WTC11 (cell line): ENCODE results near the gene TNS2. TPM values are rescaled to one million over a fixed set of nuclear protein-coding genes. Genes with fewer than 3 reads are reported as not detected.

Source experiments
- ATAC-seq: fragments of 200-7000 bp; cut with Tn5 transposase; 2 replicates; pipeline ENCODE4 v1.10.0; 2021; ENCODE audit warnings: mild to moderate bottlenecking, moderate library complexity
- CTCF ChIA-PET: fragments of 300-600 bp; sonication (Branson Sonifier 250); formaldehyde crosslinking; loops from one replicate; lab custom pipeline; 2021; ENCODE audit warnings: antibody characterized with exemption; lab: Charles Lee
- POLR2A ChIA-PET: fragments of 350-600 bp; sonication (Branson Sonifier 250); formaldehyde crosslinking; loops from one replicate; lab custom pipeline; 2021; ENCODE audit warnings: antibody characterized with exemption; lab: Charles Lee
- DNase-seq: peaks from one replicate; pipeline ENCODE4 v3.0.0; 2021; ENCODE audit warnings: low spot score
- H3K27ac Mint-ChIP-seq: 2 replicates; pipeline ENCODE4 v1.8.0; 2021; ENCODE audit warnings: mixed read lengths
- H3K27me3 Mint-ChIP-seq: 2 replicates; pipeline ENCODE4 v1.8.0; 2021; ENCODE audit warnings: low read depth, mild to moderate bottlenecking, moderate library complexity, mixed read lengths
- H3K36me3 Mint-ChIP-seq: 2 replicates; pipeline ENCODE4 v1.8.0; 2021; ENCODE audit warnings: mixed read lengths
- H3K4me1 Mint-ChIP-seq: 2 replicates; pipeline ENCODE4 v1.8.0; 2022; ENCODE audit warnings: mixed read lengths
- H3K4me3 Mint-ChIP-seq: 2 replicates; pipeline ENCODE4 v1.8.0; 2021; ENCODE audit warnings: mild to moderate bottlenecking, moderate library complexity, mixed read lengths
- H3K9me3 Mint-ChIP-seq: 2 replicates; pipeline ENCODE4 v1.8.0; 2021; ENCODE audit warnings: mixed read lengths
- ELF4 ChIP-seq: sonication (generic); formaldehyde crosslinking; IDR thresholded peaks from 2 replicates; pipeline ENCODE4 v1.8.1; 2022; ENCODE audit warnings: low read depth, mild to moderate bottlenecking, moderate library complexity, missing genetic modification reagents
- EMX1 ChIP-seq: fragments of 250-450 bp; sonication (Bioruptor Pico); IDR thresholded peaks from 2 replicates; pipeline ENCODE4 v1.8.0; 2021; ENCODE audit warnings: mild to moderate bottlenecking
- FOXK1 ChIP-seq: sonication (generic); formaldehyde crosslinking; IDR thresholded peaks from 2 replicates; pipeline ENCODE4 v1.8.0; 2022; ENCODE audit warnings: mild to moderate bottlenecking, moderate library complexity, missing genetic modification reagents
- GABPB1 ChIP-seq: sonication (generic); formaldehyde crosslinking; IDR thresholded peaks from 2 replicates; pipeline ENCODE4 v1.8.1; 2023; ENCODE audit warnings: mild to moderate bottlenecking, missing genetic modification reagents
- HMGA2 ChIP-seq: fragments of 250-450 bp; sonication (Bioruptor Pico); IDR thresholded peaks from 2 replicates; pipeline ENCODE4 v1.4.0; 2021; ENCODE audit warnings: mild to moderate bottlenecking, moderate library complexity
- MYBL2 ChIP-seq: sonication (generic); formaldehyde crosslinking; IDR thresholded peaks from 2 replicates; pipeline ENCODE4 v1.8.1; 2023; ENCODE audit warnings: mild to moderate bottlenecking, moderate library complexity, missing genetic modification reagents
- NFYB ChIP-seq: sonication (generic); formaldehyde crosslinking; conservative IDR thresholded peaks from 2 replicates; pipeline ENCODE4 v1.8.0; 2022; ENCODE audit warnings: low read depth, missing genetic modification reagents
- NR1H2 ChIP-seq: sonication (generic); formaldehyde crosslinking; IDR thresholded peaks from 2 replicates; pipeline ENCODE4 v1.9.0; 2021; ENCODE audit warnings: mild to moderate bottlenecking, moderate library complexity, missing genetic modification reagents
- OVOL2 ChIP-seq: fragments of 250-450 bp; sonication (Bioruptor Pico); IDR thresholded peaks from 2 replicates; pipeline ENCODE4 v1.9.0; 2021; ENCODE audit warnings: mild to moderate bottlenecking, borderline replicate concordance
- PRRX2 ChIP-seq: fragments of 250-450 bp; sonication (Bioruptor Pico); IDR thresholded peaks from 2 replicates; pipeline ENCODE4 v1.8.0; 2021; ENCODE audit warnings: mild to moderate bottlenecking
- ZNF219 ChIP-seq: sonication (generic); formaldehyde crosslinking; IDR thresholded peaks from 2 replicates; pipeline ENCODE4 v1.8.0; 2023; ENCODE audit warnings: missing genetic modification reagents, mild to moderate bottlenecking, borderline replicate concordance
- ZNF232 ChIP-seq: sonication (generic); formaldehyde crosslinking; IDR thresholded peaks from 2 replicates; pipeline ENCODE4 v1.8.0; 2022; ENCODE audit warnings: mild to moderate bottlenecking, missing genetic modification reagents
- ZNF317 ChIP-seq: sonication (generic); formaldehyde crosslinking; IDR thresholded peaks from 2 replicates; pipeline ENCODE4 v1.8.1; 2023; ENCODE audit warnings: low read depth, mild to moderate bottlenecking, moderate library complexity, missing genetic modification reagents, borderline replicate concordance
- ZNF396 ChIP-seq: fragments of 250-450 bp; sonication (Bioruptor Pico); IDR thresholded peaks from 2 replicates; pipeline ENCODE4 v1.8.0; 2021; ENCODE audit warnings: mild to moderate bottlenecking, moderate library complexity, borderline replicate concordance
- ZNF423 ChIP-seq: fragments of 250-450 bp; sonication (Bioruptor Pico); IDR thresholded peaks from 2 replicates; pipeline ENCODE4 v2.1.2; 2022; ENCODE audit warnings: mild to moderate bottlenecking, moderate library complexity
- total RNA-seq: library from RNA; stranded (reverse); gene quantifications from 3 replicates; pipeline ENCODE4 v1.2.3, GENCODE V29; 2021
- TF ChIP-seq, protein P1 (sequence below): sonication (generic); formaldehyde crosslinking; conservative IDR thresholded peaks from 2 replicates; pipeline ENCODE4 v1.8.1; 2022; ENCODE audit warnings: mild to moderate bottlenecking, missing genetic modification reagents
- TF ChIP-seq, protein P2 (sequence below): sonication (generic); formaldehyde crosslinking; IDR thresholded peaks from 2 replicates; pipeline ENCODE4 v1.8.1; 2023; ENCODE audit warnings: mild to moderate bottlenecking, missing genetic modification reagents, borderline replicate concordance
- TF ChIP-seq, protein P3 (sequence below): sonication (generic); formaldehyde crosslinking; IDR thresholded peaks from 2 replicates; pipeline ENCODE4 v1.8.1; 2023; ENCODE audit warnings: mild to moderate bottlenecking, missing genetic modification reagents, moderate library complexity
- TF ChIP-seq, protein P4 (sequence below): fragments of 250-450 bp; sonication (Bioruptor Pico); IDR thresholded peaks from 2 replicates; pipeline ENCODE4 v1.9.0; 2021; ENCODE audit warnings: mild to moderate bottlenecking

TNS2 gene
- total RNA-seq, 1 experiment from 2014 or later = 7.7 TPM

DNA sequence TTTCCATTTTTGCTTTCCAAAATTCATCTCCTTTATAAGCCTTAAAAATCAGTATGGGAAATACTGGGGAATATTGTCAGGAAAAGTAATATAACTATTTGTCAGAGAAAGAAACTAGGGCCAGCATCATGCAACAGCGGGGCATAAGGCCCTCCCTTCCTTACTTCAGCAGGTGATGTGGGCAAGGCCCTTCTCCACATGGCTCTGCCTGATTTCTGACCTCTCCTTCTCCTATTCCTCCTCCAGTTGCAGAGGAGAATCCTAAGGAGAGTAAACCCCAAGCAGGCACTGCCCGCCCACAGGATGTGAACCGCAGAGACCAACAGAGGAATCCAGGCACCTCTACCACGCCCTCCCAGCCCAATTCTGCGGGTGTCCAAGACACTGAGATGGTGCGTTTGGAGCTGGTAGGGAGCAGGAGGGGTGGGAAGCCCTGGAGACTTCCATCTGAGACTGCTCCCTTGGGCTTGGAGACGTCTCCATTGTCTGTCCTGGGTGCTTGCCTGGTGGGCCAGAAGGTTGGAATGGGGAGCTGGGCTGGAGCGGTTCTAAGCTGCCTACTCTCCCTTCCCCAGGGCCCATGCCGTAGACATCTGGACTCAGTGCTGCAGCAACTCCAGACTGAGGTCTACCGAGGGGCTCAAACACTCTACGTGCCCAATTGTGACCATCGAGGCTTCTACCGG lies 50.7 kb downstream of the TNS2 start:
- no peak overlapping the region for H3K27ac Mint-ChIP-seq
- H3K9me3 Mint-ChIP-seq = no peaks in the 10 kb centered on the region
- TF ChIP-seq, protein P1, sequence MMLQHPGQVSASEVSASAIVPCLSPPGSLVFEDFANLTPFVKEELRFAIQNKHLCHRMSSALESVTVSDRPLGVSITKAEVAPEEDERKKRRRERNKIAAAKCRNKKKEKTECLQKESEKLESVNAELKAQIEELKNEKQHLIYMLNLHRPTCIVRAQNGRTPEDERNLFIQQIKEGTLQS = no peak
- TF ChIP-seq MYBL2 (CRISPR knock-in tag) = no peak
- TF ChIP-seq ZNF232 (CRISPR knock-in tag) = no peak
- no peak for TF ChIP-seq ZNF423 (CRISPR knock-in tag)
- TF ChIP-seq, protein P2, sequence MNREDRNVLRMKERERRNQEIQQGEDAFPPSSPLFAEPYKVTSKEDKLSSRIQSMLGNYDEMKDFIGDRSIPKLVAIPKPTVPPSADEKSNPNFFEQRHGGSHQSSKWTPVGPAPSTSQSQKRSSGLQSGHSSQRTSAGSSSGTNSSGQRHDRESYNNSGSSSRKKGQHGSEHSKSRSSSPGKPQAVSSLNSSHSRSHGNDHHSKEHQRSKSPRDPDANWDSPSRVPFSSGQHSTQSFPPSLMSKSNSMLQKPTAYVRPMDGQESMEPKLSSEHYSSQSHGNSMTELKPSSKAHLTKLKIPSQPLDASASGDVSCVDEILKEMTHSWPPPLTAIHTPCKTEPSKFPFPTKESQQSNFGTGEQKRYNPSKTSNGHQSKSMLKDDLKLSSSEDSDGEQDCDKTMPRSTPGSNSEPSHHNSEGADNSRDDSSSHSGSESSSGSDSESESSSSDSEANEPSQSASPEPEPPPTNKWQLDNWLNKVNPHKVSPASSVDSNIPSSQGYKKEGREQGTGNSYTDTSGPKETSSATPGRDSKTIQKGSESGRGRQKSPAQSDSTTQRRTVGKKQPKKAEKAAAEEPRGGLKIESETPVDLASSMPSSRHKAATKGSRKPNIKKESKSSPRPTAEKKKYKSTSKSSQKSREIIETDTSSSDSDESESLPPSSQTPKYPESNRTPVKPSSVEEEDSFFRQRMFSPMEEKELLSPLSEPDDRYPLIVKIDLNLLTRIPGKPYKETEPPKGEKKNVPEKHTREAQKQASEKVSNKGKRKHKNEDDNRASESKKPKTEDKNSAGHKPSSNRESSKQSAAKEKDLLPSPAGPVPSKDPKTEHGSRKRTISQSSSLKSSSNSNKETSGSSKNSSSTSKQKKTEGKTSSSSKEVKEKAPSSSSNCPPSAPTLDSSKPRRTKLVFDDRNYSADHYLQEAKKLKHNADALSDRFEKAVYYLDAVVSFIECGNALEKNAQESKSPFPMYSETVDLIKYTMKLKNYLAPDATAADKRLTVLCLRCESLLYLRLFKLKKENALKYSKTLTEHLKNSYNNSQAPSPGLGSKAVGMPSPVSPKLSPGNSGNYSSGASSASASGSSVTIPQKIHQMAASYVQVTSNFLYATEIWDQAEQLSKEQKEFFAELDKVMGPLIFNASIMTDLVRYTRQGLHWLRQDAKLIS (CRISPR knock-in tag) = no peak
- TF ChIP-seq, protein P3, sequence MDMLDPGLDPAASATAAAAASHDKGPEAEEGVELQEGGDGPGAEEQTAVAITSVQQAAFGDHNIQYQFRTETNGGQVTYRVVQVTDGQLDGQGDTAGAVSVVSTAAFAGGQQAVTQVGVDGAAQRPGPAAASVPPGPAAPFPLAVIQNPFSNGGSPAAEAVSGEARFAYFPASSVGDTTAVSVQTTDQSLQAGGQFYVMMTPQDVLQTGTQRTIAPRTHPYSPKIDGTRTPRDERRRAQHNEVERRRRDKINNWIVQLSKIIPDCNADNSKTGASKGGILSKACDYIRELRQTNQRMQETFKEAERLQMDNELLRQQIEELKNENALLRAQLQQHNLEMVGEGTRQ = no peak
- TF ChIP-seq ELF4 = no peak
- TF ChIP-seq EMX1 (CRISPR knock-in tag) = no peak
- TF ChIP-seq ZNF317 (CRISPR knock-in tag) = no peak
- TF ChIP-seq ZNF396 = no peak
- no peak for TF ChIP-seq OVOL2
- no peak for TF ChIP-seq FOXK1 (CRISPR knock-in tag)
- TF ChIP-seq ZNF219 (CRISPR knock-in tag) = no peak
- ChIA-PET CTCF (interaction anchor here (0.6 to 14.6 kb wide), 16 partner anchors 15 to 173 kb away, joined by 3 to 474 read pairs (median 14); partner anchors contain the start of genes SPRYD3 and TNS2), POLR2A (no interaction called here)
- no peak for ATAC-seq
- DNase-seq = no peak
- H3K4me3 Mint-ChIP-seq = no peak overlapping the region
- no peaks in the 10 kb centered on the region for H3K36me3 Mint-ChIP-seq
- peaks cover 45% of the 10 kb centered on the region for H3K27me3 Mint-ChIP-seq
- peaks cover 26% of the 10 kb centered on the region for H3K4me1 Mint-ChIP-seq

DNA sequence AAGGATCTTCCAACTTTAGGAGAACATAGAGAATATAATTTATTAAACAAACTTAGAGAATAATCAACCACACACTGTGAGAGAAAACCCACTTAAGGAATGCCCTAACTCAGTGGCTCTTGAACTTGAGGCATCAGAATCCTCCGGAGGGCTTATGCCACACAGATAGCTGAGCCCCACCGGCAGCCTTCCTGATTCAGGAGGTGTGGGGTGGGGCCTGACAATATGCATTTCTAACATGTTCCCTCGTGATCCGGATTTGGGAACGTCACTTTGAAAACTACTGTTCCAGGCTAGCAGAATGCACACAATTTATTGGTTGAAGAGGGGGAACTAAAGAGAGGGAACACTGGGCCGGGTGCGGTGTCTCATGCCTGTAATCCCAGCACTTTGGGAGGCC lies 51.4 kb downstream of the TNS2 start:
- peaks cover 22% of the 10 kb centered on the region for H3K4me1 Mint-ChIP-seq
- H3K27ac Mint-ChIP-seq = no peak overlapping the region
- CTCF ChIA-PET = interaction anchor here (0.8 to 14.6 kb wide), 7 partner anchors 7 to 96 kb away, joined by 3 to 474 read pairs (median 12); partner anchors contain the start of gene SPRYD3
- ATAC-seq = no peak
- POLR2A ChIA-PET = no interaction called here
- no peaks in the 10 kb centered on the region for H3K9me3 Mint-ChIP-seq
- H3K4me3 Mint-ChIP-seq = no peak overlapping the region
- no peaks in the 10 kb centered on the region for H3K36me3 Mint-ChIP-seq
- peaks cover 43% of the 10 kb centered on the region for H3K27me3 Mint-ChIP-seq
- DNase-seq = no peak
- TF ChIP-seq NFYB = no peak
- no peak for TF ChIP-seq NR1H2 (CRISPR knock-in tag)
- TF ChIP-seq, protein P4, sequence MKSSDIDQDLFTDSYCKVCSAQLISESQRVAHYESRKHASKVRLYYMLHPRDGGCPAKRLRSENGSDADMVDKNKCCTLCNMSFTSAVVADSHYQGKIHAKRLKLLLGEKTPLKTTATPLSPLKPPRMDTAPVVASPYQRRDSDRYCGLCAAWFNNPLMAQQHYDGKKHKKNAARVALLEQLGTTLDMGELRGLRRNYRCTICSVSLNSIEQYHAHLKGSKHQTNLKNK (CRISPR knock-in tag) = no peak
- TF ChIP-seq HMGA2 = no peak
- TF ChIP-seq, protein P2 (CRISPR knock-in tag) = no peak
- TF ChIP-seq ELF4 = no peak
- no peak for TF ChIP-seq PRRX2 (CRISPR knock-in tag)
- no peak for TF ChIP-seq GABPB1 (CRISPR knock-in tag)
